ENCODE data around the gene UNC13C.

DNA sequence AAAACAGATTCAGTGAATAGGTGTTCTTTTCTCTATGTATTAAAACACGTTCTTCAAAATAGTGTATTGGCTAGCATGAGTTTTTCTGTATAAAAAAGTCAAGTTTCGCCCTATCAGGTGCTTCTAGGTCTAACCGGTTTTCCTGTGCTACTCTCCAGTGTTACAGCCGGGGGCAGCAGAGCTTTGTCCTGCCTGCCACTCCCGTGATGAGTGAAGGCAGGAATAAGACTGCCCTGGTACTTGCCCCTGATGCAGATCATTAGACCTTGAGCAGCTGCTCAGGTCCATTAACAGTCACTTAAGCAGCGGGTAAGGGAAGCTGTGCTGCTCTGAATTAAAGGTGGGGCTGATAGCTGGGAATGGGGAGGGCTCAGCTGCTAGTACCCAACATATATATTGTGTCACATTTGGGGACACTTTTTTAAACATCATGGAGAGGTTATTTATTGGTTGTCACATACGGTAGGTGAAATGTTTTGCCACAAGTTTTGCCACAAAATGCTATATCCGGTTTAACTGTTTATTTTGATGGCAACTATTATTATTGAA, 1.3 kb upstream of the UNC13C start:
- TF ChIP-seq, protein P1, sequence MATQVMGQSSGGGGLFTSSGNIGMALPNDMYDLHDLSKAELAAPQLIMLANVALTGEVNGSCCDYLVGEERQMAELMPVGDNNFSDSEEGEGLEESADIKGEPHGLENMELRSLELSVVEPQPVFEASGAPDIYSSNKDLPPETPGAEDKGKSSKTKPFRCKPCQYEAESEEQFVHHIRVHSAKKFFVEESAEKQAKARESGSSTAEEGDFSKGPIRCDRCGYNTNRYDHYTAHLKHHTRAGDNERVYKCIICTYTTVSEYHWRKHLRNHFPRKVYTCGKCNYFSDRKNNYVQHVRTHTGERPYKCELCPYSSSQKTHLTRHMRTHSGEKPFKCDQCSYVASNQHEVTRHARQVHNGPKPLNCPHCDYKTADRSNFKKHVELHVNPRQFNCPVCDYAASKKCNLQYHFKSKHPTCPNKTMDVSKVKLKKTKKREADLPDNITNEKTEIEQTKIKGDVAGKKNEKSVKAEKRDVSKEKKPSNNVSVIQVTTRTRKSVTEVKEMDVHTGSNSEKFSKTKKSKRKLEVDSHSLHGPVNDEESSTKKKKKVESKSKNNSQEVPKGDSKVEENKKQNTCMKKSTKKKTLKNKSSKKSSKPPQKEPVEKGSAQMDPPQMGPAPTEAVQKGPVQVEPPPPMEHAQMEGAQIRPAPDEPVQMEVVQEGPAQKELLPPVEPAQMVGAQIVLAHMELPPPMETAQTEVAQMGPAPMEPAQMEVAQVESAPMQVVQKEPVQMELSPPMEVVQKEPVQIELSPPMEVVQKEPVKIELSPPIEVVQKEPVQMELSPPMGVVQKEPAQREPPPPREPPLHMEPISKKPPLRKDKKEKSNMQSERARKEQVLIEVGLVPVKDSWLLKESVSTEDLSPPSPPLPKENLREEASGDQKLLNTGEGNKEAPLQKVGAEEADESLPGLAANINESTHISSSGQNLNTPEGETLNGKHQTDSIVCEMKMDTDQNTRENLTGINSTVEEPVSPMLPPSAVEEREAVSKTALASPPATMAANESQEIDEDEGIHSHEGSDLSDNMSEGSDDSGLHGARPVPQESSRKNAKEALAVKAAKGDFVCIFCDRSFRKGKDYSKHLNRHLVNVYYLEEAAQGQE (IDR thresholded peaks at IDR 0.05; ENCODE audit: borderline replicate concordance): no peak
- TF ChIP-seq, protein P2, sequence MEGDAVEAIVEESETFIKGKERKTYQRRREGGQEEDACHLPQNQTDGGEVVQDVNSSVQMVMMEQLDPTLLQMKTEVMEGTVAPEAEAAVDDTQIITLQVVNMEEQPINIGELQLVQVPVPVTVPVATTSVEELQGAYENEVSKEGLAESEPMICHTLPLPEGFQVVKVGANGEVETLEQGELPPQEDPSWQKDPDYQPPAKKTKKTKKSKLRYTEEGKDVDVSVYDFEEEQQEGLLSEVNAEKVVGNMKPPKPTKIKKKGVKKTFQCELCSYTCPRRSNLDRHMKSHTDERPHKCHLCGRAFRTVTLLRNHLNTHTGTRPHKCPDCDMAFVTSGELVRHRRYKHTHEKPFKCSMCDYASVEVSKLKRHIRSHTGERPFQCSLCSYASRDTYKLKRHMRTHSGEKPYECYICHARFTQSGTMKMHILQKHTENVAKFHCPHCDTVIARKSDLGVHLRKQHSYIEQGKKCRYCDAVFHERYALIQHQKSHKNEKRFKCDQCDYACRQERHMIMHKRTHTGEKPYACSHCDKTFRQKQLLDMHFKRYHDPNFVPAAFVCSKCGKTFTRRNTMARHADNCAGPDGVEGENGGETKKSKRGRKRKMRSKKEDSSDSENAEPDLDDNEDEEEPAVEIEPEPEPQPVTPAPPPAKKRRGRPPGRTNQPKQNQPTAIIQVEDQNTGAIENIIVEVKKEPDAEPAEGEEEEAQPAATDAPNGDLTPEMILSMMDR (IDR thresholded peaks at IDR 0.05; ENCODE audit: poor library complexity, severe bottlenecking): peak; percentile 69
- peak; percentile 69 for TF ChIP-seq SMC3 (conservative IDR thresholded peaks at IDR 0.05; ENCODE audit: poor library complexity)

Data from neural cell (in vitro differentiated cells).